Bone marrow (tissue), 2 donors: ENCODE measurements around the gene ST3GAL6.

Experiments used
- DNase-seq, 2 donors: peaks; one replicate each; lab custom pipeline; 2025; lab: John Stamatoyannopoulos, UW

The ST3GAL6 gene

GRCh38 chr3:98763076-98763475 is at the start of gene ST3GAL6:
ST3GAL6 (plus strand) TSS chr3:98763340; CDS start chr3:98768441, 5,101 bp downstream.
- DNase-seq = peak; percentile 34 to 89

GRCh38 chr3:98713984-98714383 is 49.2 kb upstream of the ST3GAL6 start:
- DNase-seq = no peak

GRCh38 chr3:98717584-98717983 is 45.6 kb upstream of the ST3GAL6 start:
- DNase-seq = no peak

- no peak for DNase-seq
Measured at GRCh38 chr3:98718730-98719129, 44.4 kb upstream of the ST3GAL6 start.

GRCh38 chr3:98721776-98722175 is 41.4 kb upstream of the ST3GAL6 start:
- no peak for DNase-seq

- DNase-seq = no peak
Measured at GRCh38 chr3:98722389-98722788, 40.8 kb upstream of the ST3GAL6 start.

GRCh38 chr3:98725352-98725751 is 37.8 kb upstream of the ST3GAL6 start:
- no peak for DNase-seq

GRCh38 chr3:98726084-98726483 is 37.1 kb upstream of the ST3GAL6 start:
- DNase-seq = no peak

GRCh38 chr3:98727638-98728037 is 35.5 kb upstream of the ST3GAL6 start:
- no peak for DNase-seq

GRCh38 chr3:98728672-98729071 is 34.5 kb upstream of the ST3GAL6 start:
- no peak for DNase-seq

GRCh38 chr3:98730338-98730737 is 32.8 kb upstream of the ST3GAL6 start:
- DNase-seq = peak; percentile 8 to 94

- DNase-seq = no peak
Measured at GRCh38 chr3:98730886-98731537, 32.1 kb upstream of the ST3GAL6 start.

- DNase-seq = peak in 1 of 2 donors; percentile 24
Measured at GRCh38 chr3:98731720-98732285, 31.3 kb upstream of the ST3GAL6 start.

GRCh38 chr3:98732286-98733052 is 30.7 kb upstream of the ST3GAL6 start:
- DNase-seq = peak in 1 of 2 donors; percentile 43

GRCh38 chr3:98733053-98733811 is 29.9 kb upstream of the ST3GAL6 start:
- DNase-seq = peak in 1 of 2 donors; percentile 17

- no peak for DNase-seq
Measured at GRCh38 chr3:98733812-98734281, 29.3 kb upstream of the ST3GAL6 start.

GRCh38 chr3:98734306-98734705 is 28.8 kb upstream of the ST3GAL6 start:
- no peak for DNase-seq

GRCh38 chr3:98734735-98735134 is 28.4 kb upstream of the ST3GAL6 start:
- no peak for DNase-seq

GRCh38 chr3:98735296-98735695 is 27.8 kb upstream of the ST3GAL6 start:
- no peak for DNase-seq

GRCh38 chr3:98735761-98736269 is 27.3 kb upstream of the ST3GAL6 start:
- DNase-seq = no peak

- no peak for DNase-seq
Measured at GRCh38 chr3:98737301-98737700, 25.8 kb upstream of the ST3GAL6 start.

GRCh38 chr3:98739266-98739665 is 23.9 kb upstream of the ST3GAL6 start:
- no peak for DNase-seq
